Measurements from ENCODE around the gene RASA3.
"Not testable (repeated sequence)": the region's sequence is repeated elsewhere in the genome, so short reads cannot be mapped to it uniquely, and the experiment has no call there.

RASA3 gene

DNA sequence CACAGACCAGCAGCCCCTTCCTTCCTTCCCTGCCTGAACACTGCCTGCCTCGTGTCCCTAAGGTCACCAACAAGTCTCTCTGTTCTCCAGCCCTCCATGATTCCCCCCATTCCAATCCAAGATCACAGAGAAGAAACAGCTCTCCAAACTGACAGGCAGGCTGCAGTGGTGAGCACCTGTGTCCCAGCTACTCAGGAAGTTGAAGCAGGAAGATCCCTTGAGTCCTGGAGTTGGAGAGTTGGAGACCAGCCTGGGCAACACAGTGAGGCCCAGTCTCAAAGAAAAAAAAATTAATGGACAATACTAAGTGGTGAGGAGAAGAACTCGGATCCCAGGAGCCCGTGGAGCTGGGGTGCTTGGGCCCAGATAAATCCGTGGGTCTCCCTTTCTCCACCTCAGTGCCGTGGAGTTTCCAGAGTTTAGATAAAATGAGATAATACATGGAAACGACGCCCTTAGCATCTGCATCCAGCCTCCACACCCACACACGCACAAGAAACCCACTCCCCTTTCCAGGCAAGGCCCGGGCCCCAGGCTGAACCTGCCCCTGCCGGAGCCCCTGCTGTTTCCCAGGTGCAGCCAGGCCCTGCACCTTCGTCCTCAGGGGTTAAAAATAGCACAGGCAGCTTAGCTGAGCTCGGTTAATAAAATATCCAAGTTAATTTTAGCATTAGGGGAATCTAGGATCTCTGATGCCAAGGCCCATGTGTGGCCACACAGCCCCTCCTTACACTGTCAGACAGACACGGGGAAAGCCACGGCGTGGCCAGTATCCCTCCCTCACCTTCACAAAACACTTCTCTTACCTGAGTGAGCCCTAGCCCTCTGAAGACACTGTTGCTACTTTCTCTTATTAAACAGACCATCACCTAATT is 4.7 kb downstream of the RASA3 start:
- no peak for DNase-seq (ENCODE audit: low read depth)

DNA sequence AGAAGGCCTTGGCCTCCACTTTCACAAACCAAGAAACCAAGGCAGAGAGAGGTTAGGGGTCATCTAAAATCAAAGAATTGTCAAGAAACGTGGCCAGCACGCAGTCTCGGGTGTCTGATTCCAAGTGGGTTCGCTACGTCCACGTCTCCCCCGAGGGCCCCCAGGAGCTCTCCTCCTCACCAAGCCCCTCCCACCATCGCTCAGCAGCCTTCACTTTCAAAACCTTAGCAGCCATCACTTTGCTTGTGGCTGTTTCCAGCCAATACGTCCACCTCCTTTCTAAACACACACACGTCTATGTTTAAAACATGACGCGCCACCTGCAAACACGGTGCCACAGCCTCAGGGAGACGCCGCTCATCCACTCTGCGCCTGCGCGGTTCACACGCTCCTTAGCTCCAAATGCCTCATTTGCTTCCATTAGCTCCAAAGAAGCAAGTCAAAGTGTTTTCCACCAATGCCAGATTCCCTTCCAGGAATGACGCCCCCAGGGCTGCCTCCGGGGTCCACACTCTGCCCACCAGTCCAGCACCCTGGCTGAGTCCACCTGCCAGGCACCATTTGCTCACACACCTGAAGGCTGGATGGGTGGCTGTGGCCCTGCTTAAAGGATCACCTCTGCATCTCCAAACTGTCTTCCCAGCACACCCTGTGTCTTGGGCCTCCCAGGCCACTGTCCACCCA is 5.5 kb downstream of the RASA3 start:
- DNase-seq (ENCODE audit: low read depth): no peak

- not testable (repeated sequence) for DNase-seq (ENCODE audit: low read depth)
These were observed 6.3 kb downstream of the RASA3 start for GRCh38 chr13:114126086-114126485.

- DNase-seq (ENCODE audit: low read depth): no peak
These were observed 6.8 kb downstream of the RASA3 start for GRCh38 chr13:114125589-114125988.

- DNase-seq (ENCODE audit: low read depth): no peak
These were observed 7.5 kb downstream of the RASA3 start for GRCh38 chr13:114124921-114125320.

DNA sequence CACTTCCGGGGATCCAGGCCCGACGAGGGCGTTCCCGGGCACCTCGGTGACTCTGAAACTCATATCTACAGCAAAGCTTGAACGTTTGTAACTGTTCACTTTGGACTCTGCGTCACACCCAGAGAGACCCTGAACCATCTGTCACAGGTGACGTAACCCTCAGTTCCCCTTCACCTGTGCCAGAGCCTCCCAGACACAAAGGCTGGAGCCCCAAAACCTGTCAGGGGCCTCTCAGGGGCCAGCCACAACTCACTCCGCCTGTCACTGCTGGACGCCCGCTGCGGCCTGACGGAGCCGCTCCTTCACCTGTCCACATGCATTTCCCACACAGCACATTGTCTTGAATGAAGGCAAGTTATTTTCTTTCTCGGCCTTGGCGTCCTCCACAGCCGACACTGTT is 8.0 kb downstream of the RASA3 start:
- DNase-seq (ENCODE audit: low read depth): no peak

- no peak for DNase-seq (ENCODE audit: low read depth)
These were observed 8.5 kb downstream of the RASA3 start for GRCh38 chr13:114123876-114124275.

DNA sequence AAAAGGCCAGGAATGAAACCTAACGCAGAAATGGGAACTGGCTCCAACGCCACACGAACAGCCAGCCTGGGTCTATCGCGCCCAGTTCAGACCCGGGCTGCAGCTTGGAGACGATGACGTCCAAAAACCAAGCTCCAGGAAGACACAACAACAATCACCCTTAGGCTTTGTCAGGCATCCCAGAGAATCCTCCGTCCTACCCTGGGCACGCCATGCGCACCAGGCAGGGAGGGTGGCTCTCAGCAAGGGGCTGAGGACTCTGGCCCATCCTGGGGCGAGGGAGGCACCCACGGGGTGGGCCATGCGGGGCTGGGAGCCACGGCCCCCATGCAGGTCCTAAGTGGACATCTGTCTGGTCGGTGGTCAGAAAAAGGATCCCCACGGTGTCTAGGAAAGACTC is 9.0 kb downstream of the RASA3 start:
- DNase-seq (ENCODE audit: low read depth): no peak

- DNase-seq (ENCODE audit: low read depth): no peak
These were observed 9.7 kb downstream of the RASA3 start for GRCh38 chr13:114122591-114123211.

- no peak for DNase-seq (ENCODE audit: low read depth)
These were observed 10.3 kb downstream of the RASA3 start for GRCh38 chr13:114122127-114122511.

DNA sequence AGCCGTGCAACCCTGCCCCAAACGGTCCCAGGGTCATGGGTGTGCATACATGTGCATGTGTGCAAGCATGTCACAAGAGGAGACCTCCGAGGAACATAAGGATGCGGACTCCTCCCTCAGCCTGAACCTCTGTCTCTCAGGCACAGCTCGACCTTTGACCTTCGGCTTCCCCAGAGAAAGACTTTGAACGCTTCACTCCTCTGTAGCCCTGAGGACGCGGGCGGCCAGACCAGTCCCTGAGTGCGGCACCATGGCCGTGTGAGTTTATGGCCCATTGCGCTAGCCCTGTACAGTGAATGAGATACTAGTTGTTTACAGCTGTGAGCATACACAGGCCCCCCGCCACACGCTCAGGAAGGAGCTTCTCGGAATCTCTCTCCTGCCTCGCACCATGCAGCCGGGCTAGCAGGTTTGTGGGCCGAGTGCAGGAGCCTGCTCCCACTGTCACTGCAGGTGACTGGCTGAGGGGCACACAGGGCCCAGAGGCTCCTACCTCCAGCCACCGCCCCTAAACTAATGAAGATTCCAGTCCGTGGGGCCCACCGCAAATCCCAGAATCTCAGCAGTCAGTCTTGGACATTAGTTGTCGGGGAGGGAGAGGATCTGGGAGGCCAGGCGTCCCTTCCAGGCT is 10.8 kb downstream of the RASA3 start:
- DNase-seq (ENCODE audit: low read depth): no peak

DNA sequence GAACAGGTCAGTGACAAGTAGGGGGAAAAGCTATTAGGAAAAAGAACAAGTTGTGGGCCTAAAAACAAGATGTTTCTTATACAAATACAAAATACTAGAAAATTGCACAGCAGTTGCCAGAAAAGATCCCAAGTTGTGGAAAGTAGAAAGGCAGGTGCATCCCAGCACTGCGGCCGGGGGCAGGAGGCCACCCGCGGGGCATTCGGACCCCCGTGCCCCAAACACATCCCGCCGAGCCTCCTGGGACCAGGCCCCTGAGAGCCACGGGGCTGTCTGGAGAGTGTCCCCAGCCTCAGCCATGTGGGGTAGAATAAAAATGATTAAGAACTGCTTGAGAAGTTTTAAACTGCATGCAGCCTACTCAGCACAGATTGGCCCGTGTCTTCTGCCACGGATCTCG is 11.4 kb downstream of the RASA3 start:
- no peak for DNase-seq (ENCODE audit: low read depth)

DNA sequence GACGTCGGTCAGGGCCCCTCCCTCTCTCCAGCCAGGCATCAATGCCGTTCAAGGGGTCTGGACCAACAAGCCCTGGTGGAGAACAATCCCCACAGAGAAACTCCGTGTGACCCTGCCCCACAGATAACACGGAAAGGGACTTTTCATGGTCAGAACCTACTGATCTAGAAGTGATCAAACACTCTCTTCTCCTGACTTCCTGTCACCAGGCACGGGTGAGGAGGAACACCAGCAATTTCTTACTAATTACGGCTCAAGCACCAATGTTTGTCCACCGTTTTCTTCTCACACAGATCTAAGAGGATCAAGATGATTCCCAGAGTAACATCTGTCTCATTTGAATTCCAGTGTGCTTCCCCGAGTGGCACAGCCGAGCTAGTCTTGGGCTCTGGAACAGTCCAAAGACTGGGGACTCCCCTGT is 11.8 kb downstream of the RASA3 start:
- DNase-seq (ENCODE audit: low read depth): no peak

GRCh38 chr13:114119196-114119595 is 13.2 kb downstream of the RASA3 start:
- no peak for DNase-seq (ENCODE audit: low read depth)

DNA sequence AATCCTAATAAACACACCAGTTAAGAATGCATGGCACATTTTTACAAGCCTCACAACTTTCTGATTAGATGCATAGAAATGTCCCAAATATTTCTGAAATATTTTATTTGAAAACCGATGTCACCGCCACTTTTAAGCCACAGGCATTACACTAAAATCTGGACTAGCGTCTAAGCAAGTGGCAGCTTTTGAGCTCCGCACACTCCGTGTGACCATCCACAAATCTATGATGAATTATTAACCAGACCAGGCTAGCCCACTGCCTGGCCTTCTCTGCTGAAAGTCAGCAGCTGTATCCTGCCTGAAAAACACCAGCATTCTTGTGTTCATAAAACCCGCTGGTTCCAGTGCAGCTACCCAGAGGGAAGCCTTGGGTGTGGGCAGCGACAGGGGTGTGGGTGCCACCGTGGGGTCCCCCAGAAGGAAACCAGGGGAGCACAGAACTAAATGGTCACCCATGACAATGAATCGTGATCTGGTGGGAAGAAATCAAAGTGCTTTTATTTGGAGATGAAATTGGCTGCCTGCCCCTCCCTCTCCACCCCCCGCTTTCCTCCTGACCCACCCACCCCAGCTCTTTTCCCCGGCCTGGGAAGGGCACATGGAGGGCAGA is 13.8 kb downstream of the RASA3 start:
- no peak for DNase-seq (ENCODE audit: low read depth)

- DNase-seq (ENCODE audit: low read depth): no peak
These were observed 14.3 kb downstream of the RASA3 start for GRCh38 chr13:114118086-114118485.

DNA sequence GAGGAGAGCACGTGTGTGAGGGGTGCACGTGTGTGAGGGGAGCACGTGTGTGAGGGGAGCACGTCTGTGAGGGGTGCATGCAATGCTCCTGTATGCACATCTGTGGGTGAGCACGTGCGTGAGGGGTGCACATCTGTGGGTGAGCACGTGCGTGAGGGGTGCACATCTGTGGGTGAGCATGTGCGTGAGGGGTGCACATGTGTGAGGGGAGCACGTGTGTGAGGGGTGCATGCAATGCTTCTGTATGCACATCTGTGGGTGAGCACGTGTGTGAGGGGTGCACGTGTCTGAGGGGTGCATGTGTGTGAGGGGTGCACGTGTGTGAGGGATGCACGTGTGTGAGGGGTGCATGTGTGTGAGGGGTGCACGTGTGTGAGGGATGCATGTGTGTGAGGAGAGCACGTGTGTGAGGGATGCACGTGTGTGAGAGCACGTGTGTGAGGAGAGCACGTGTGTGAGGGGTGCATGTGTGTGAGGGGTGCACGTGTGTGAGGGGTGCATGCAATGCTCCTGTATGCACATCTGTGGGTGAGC is 15.0 kb downstream of the RASA3 start:
- not testable (repeated sequence) for DNase-seq (ENCODE audit: low read depth)

DNA sequence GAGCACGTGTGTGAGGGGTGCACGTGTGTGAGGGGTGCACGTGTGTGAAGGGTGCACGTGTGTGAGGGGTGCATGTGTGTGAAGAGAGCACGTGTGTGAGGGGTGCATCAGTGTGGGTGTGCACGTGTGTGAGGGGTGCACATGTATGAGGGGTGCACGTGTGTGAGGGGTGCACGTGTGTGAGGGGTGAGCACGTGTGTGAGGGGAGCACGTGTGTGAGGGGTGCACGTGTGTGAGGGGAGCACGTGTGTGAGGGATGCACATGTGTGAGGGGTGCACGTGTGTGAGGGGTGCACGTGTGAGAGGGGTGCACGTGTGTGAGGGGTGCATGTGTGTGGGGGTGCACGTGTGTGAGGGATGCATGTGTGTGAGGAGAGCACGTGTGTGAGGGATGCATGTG is 15.7 kb downstream of the RASA3 start:
- DNase-seq (ENCODE audit: low read depth): no peak

DNA sequence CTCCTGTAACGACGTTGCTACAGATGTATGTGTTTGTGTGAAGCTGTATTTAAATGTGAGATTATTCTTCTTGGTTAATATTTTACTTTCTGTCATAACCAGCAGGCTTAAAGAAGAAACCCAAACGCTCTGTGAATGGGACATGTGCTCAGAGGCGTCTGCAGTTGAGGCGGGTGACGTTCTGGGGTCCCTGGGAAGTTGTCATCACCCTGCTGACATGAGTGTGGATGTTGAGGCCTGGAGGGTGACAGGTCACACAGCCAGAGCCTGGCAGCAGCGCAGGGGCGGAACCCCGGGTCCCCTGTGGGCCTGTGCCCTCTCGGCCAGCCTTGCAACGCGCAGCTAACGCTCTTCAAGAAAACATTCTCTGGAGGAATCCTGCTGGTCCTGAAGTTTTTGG is 16.6 kb downstream of the RASA3 start:
- no peak for DNase-seq (ENCODE audit: low read depth)

GRCh38 chr13:114115191-114115671 is 17.2 kb downstream of the RASA3 start:
- no peak for DNase-seq (ENCODE audit: low read depth)

- not testable (repeated sequence) for DNase-seq (ENCODE audit: low read depth)
These were observed 17.8 kb downstream of the RASA3 start for GRCh38 chr13:114114666-114115065.

All from stimulated activated CD8-positive, alpha-beta memory T cell treated with anti-CD3 and anti-CD28 coated beads, Interleukin-15, amount 100 ng/mL, for 24 hours (primary cell).